ENCODE results near the gene ANO6. TPM values are rescaled to one million over a fixed set of nuclear protein-coding genes. Genes with fewer than 3 reads are reported as not detected.

Gene ANO6
- total RNA-seq, 1 donor from 2014 or later: 57.6 TPM

- TF ChIP-seq CTCF (conservative IDR thresholded peaks at IDR 0.05; ENCODE audit: low read depth, low read length): no peak
- H3K4me3 ChIP-seq (ENCODE audit: low read depth, low read length): no peak overlapping the region
- DNase-seq (ENCODE audit: low read depth): no peak
Observed at GRCh38 chr12:45357539-45358417, 141.9 kb downstream of the ANO6 start.

- DNase-seq (ENCODE audit: low read depth): no peak
- no peak overlapping the region for H3K4me3 ChIP-seq (ENCODE audit: low read depth, low read length)
- no peak for TF ChIP-seq CTCF (conservative IDR thresholded peaks at IDR 0.05; ENCODE audit: low read depth, low read length)
Observed at GRCh38 chr12:45362291-45362690, 146.4 kb downstream of the ANO6 start.

GRCh38 chr12:45363903-45364302 lies 148.0 kb downstream of the ANO6 start:
- no peak overlapping the region for H3K4me3 ChIP-seq (ENCODE audit: low read depth, low read length)
- DNase-seq (ENCODE audit: low read depth): no peak
- TF ChIP-seq CTCF (conservative IDR thresholded peaks at IDR 0.05; ENCODE audit: low read depth, low read length): no peak

GRCh38 chr12:45368841-45369489 lies 153.1 kb downstream of the ANO6 start:
- no peak for TF ChIP-seq CTCF (conservative IDR thresholded peaks at IDR 0.05; ENCODE audit: low read depth, low read length)
- no peak overlapping the region for H3K4me3 ChIP-seq (ENCODE audit: low read depth, low read length)
- peak; percentile 30 for DNase-seq (ENCODE audit: low read depth)

- no peak for TF ChIP-seq CTCF (conservative IDR thresholded peaks at IDR 0.05; ENCODE audit: low read depth, low read length)
- H3K4me3 ChIP-seq (ENCODE audit: low read depth, low read length): no peak overlapping the region
- DNase-seq (ENCODE audit: low read depth): no peak
Observed at GRCh38 chr12:45377815-45378214, 161.9 kb downstream of the ANO6 start.

- no peak for TF ChIP-seq CTCF (conservative IDR thresholded peaks at IDR 0.05; ENCODE audit: low read depth, low read length)
- DNase-seq (ENCODE audit: low read depth): no peak
- H3K4me3 ChIP-seq (ENCODE audit: low read depth, low read length): no peak overlapping the region
Observed at GRCh38 chr12:45379261-45379660, 163.4 kb downstream of the ANO6 start.
